ENCODE measurements around the gene TRIM29. TPM values are rescaled to one million over a fixed set of nuclear protein-coding genes. Genes with fewer than 3 reads are reported as not detected.
A peak's percentile ranks its signal among the peaks of the same experiment; 100 is the strongest.
"Not testable (repeated sequence)": the region's sequence is repeated elsewhere in the genome, so short reads cannot be mapped to it uniquely, and the experiment has no call there.

TRIM29 gene
- polyA plus RNA-seq, 1 donor, result 1.8 TPM

DNA sequence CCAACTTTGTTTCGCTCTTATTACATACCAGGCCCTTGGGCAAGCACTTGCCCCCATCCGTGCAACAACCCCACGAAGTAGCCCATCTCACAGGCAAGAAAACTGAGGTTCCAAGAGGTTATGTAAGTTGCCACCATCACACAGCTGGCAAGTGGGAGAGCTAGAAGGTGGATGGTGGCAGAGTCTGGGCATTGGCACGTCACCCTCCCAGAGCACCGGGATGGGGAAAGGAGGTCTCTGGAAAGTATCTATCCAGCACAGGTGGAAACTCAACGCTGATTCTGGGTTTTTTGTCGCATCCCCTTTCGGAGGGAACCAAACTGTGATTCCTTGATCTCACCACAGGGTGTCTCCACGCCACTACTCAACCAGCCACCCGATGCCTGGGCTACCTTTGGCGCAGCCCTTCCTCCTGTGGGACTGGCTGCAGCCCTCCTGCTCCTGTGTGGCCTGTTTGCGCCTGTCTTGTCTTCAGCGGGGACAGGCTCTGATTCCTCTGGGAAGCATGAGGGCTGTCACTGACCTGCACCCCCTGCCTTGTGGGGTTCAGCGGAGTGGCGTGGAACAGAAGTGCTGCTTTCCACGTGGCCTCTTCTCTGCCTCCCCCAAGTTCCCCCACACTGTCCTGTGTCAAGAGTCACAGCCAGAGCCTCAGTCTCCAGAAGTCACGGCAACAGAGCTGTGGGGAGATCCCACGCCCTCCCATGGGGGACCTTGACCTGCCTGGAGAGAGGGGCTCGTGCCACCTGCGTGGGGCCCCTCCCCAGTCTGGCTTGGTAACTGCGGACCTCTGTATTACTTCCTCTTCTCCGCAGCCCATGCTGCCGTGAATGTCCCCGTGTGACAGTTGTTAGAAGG is 34.4 kb upstream of the TRIM29 start:
- DNase-seq, result peak; percentile 68

DNA sequence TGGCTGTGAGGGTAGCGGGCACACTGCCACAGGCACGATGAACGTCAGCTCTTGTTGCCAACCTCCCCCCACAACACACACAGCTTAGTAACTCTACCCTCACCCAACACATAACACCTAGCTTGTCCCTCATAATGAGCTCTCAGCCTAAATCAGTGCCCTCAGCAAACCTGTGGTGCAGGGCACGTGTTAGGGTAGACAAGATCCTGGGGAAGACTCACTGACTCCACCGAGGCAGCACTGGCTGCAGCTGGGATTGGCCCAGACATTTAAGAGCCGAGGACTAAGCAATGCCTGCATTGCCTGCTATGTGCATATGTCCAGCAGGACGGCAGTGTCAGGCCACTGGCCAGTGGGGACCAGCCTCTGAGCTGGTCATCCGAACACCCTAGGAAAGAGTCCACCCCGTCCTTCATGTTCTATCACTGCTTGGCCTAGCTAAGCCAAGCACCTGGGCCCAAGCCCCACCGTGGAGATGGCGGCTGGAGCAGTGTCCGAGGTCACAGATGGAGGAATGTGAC is 32.9 kb upstream of the TRIM29 start:
- no peak for DNase-seq

DNA sequence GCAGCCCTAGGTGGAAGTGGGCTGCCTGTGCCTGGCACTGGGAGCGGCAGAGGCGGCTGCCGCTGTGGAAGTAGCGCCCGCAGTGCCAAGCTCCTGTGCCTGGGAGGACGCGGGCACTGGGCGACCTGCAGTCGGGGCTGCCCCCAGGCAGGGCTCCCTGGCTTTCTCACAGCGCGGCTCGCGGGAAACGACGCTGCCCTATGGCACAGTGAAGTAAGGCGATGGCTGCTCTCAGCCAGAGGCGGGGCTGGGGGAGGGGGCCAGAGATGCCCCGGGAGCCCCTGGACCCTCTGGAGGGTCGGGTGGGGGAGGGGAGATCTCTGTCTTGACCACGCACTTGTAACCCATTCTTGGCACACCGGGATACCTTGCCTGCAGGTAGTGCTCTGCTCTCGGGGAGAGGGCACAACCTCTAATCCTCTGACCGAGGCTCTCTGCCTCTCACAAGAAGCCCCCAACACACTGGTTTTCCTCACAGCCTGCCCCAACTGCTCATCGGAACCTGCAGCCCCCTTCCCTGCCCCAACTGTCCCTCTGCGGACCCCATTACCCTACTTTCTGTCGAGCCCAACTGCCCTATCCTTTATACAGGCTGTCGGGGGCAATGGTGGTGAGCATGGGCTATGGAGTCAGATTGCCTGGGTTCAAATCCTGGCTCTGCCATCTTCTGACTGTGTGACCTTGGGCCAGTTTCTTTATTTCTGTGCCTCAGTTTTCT is 32.2 kb upstream of the TRIM29 start:
- DNase-seq, result no peak

DNA sequence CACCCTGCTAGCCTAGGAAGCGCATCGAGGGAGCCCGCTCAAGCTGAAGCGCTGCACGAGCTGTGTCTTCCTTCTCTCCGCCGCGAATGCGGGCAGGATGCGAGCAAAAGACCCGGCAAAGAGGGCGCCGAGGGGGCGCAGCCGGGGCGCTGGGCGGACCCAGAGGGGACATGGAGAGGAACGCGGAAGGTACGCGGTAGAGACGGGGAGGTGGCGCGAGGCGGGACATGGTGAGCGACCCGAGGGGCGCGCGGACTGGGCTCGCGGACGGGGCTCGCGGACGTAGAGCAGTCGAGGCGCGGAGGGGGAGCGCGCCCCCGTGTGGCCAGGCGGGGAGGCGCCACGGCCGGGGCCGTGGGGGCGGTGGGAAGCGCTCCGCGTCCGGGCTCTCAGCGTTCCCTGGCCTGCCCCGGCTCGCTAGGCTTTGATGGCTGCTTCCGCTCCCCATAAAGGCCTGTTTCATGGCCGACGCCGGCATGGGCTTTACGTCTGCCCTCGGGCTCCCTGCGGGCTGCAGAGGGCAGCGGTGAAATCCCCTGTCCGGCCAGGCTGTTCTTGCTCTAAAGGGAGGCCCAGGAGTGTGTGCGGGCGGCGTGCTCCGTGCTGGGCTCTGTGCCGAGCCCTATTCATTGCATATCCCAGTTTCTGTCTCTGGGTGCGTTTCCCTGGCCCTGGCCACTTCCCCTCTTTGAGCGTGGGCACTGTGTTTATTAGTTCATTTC is 31.2 kb upstream of the TRIM29 start:
- peak; percentile 77 for DNase-seq

DNA sequence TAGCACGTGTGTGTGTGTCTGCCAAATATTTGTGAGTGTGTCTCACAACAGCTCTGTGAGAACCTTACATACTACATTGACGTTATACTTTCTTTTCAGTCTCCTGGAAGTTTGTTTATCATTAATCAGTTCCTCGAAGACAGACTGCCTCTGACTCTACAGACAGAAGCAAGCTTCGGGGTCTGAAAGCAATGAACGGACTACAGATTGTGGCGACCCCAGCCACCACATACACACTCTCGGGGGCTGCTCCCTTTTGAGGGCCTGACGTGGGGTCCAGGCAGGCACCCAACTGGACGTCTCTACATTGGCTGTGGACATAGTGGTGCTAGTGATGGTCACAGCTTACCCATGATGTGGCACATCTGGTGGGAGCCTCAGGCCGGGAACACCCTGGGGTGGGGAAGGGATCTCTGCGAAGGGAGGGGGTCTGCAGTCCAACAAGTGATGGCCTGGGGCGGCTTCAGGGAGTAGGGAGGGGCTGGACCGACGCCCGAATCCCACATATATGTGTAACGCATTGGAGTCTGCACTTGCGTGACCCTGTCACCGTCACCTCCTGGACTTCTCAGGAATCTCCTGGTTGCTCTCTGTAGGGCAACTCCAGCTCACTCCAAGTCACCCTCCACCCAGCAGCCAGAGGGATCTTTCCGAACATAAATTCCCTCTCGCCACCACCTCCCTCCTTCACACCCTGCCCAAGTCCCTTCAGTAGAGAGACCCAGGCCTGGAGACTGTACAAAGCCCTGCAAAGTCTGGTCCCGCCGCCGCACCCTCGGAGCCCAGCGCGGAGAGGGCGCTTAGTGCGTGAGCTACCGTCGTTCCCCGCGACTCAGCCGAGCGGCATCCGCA is 30.4 kb upstream of the TRIM29 start:
- no peak for DNase-seq

DNA sequence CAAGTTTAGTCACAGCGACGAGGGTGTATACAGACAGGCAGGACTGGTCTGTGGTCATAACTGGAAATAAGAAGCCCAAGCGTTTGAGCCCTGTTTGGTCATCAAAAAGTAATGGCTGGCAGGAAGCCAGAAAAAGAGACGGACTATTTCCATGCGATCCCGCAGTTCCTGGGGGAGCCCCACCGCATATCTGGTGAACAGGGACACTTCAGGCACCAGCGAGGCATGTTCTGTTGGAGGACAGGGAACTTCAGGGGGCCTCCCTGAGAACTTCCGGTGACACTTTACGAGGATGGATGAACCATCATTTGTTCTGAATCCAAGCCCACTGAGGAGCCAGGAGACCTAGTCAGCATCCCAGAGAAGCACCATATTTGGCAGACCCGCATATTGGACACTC is 29.7 kb upstream of the TRIM29 start:
- no peak for DNase-seq

DNA sequence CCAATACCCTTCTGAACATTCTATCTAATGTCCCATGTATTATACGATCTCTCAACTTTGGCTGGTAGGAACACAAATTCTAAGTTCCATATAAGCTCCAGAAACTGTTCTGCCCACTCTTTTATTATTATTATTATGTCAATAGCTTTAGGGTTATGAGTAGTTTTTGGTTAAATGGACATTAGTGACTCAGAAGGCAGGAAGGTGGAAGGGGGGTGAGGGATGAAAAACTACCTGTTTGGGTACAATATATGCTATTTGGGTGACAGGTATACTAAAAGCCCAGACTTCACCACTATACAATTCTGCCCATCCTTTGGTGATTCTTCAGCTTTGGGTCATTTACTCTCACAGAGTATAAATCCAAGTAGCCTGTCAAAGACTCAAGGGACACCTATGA is 22.5 kb upstream of the TRIM29 start:
- DNase-seq, result no peak

DNA sequence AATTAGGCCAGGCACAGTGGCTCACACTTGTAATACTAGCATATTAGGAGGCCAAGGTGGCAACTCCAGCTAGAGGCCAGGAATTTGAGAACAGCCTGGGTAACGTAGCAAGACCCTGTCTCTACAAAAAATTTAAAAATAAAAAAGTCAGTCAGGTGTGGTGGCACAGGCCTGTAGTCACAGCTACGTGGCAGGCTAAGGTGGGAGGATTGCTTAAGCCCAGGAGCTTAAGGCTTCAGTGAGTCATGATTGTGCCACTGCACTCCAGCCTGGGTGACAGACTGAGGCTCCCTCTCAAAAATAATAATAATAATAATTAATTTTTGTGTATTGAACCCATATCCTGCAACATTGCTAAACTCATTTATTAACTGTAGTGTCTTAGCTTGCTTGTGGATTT is 15.3 kb upstream of the TRIM29 start:
- DNase-seq, result no peak

DNA sequence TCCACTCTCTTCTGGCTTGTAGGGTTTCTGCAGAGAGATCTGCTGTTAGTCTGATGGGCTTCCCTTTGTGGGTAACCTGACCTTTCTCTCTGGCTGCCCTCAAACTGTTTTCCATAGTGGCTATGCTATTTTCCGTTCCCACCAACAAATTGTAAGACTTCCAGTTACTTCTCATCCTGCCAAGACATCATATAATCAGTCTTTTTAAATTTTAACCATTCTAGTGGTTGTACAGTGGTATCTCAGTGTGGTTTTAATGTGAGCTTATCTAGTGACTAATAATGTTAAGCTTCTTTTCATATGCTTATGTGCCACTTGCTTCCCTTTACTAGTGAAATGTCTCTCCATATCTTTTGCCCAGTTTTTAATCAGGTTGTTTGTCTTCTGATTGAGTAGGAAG is 13.6 kb upstream of the TRIM29 start:
- DNase-seq, result no peak

DNA sequence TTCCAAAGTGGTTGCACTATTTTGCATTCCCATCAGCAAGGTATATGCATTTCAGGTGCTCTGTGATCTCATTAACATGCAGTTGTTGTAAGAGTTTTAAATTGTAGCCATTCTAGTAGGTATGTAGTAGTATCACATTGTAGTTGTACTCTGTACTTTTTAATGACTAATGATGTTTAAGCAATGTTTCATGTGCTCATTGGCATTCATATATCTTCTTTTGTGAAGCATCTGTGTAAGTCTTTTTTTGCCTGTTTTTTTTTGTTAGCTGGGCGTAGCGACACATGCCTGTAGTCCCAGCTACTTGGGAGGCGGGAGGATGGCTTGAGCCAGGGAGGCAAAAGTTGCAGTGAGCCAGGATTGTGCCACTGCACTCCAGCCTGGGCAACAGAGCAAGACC is 11.3 kb upstream of the TRIM29 start:
- DNase-seq, result no peak

DNA sequence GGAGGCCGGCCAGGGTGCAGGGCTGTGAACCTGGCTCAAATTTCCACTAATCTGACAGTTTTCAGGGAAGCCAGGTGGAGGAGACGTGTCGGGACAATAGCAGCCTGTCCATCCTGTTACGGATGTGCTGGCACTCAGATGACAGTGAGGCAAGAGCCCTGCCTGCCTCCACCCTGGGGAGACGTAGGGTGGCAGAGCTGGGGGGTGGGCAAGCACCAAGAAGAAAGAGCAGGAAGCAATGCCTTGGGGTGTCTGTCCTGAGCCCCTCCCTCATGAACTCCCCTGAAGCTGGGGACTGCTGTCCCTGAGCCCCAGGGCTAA is 10.0 kb upstream of the TRIM29 start:
- no peak for DNase-seq

DNA sequence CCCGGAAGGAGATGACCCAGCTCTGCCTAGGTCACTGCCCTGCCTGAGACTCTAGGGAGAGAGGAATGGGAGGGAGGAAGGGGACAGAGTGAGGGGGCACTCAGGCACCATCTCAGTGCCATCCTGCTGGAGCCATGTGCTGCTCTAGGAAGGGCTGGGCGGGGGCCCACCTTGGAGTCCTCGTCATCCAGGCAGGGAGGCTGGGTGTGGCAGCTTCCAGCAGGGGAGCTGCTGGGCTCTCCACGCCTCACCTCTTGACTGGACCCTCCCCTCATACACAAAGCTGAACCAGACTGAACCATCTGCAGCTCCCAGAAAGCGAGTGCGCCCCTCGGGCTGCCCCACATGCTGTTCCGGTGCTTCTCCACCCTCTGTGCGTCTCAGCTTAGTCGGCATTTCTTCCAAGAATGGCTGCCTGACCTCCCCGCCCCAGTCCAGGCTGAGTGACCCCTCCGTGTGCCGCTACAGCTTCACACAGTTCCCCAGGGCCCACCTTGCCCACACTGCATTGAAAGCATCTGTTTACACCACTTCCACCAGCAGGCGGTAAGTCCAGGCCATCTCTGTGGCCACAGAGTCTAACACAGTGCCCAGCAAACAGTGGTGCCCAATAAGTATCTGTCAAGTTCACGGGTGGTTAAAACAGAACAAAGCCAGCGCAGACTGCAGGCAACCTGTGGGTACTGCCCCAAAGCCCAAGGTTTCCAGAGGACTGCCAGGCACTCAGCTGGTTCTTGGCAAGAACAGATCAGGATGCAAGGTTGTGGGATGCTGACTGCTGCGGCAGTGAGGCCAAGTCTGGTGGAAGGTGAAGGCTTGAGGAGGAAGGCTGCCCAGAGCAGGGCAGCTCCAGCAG is 9.4 kb upstream of the TRIM29 start:
- no peak for DNase-seq

DNA sequence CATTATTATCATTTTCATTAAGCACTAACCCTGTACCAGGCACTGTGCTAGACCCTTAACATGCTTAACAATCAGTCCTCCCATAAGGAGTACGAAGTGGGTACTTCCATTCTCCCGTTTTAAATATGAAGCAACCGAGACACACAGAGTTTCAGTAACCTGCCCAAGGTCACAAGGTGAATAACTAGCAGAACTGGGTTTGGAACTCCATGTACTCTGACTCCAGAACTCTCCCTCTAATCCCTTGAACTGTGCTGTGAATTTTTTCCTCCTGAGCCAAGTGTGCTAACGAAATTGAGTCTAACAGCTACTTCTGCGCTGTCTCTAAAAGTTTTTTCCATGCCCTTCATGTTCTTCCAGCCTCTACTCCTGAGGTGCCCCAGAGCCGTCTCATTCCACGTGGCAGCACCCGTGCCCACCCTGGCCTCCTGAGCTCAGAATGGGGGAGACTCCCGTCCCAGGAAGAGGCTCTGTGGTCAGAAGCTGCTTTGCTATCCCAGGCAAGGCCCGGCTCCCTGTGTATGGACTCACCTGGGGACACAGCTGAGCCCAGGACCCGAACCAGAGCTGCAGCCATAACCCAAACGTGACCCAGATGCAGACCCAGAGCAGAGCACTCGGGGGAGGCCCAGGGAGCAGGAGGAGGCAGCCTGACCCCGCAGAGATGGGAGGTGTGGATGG is 8.6 kb upstream of the TRIM29 start:
- no peak for DNase-seq

DNA sequence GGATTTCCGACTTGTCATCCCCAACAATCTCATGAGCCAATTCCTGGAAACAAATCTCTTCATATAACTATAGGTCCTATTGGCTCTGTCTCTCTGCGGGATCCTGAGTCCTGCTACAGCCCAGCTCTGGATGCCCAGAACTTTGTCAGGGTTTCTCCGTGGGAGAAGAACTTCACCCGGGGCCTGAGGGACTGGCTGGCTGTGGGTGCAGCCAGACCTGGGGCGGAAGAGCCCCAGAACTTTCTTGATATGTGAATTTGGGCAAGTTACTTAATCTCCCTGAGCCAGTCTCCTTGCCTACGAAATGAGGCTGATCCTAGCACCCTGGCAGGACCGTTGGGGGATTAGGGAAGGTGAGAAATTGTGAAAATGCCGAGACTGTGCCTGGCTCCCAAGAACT is 6.6 kb upstream of the TRIM29 start:
- DNase-seq, result no peak

DNA sequence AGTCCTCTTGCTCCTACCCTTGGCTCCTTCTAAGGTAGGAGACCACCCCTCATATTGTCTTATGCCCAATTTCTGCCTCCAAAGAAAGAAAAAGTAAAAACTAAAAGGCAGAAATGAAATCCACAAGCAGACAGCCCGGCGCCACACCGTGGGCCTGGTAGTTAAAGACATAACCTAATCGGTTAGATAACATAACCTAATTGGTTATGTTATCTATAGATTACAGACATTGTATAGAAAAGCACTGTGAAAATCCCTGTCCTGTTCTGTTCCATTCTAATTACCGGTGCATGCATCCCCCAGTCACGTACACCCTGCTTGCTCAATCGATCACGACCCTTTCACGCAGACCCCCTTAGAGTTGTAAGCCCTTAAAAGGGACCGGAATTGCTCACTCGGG is 5.6 kb upstream of the TRIM29 start:
- not testable (repeated sequence) for DNase-seq

DNA sequence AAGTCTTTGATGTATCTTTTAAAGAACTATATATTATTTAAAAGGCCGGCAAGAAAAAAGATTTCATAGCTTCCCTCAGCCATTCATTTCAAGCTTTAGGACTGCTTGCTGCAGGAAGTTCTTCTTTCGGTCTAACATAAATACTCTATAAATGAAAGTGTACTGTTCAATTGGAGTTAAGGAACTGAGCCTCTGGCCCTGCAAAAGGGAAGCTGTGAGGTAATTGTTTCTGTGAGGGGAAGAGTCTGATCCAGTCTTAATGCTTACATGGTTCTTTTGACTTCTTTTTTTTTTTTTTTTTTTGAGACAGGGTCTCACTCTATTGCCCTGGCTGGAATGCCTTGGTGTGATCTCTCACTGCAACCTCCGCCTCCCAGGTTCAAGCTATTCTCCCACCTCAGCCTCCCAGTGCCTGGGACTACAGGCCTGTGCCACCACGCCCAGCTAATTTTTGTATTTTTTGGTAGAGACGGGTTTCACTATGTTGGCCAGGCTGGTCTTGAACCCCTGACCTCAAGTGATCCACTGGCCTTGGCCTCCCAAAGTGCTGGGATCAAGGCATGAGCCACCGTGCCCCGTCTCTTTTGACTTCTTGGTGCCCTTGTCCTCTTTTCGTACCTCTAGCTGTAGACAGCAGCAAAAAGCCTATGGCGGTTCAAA is 4.7 kb upstream of the TRIM29 start:
- DNase-seq, result no peak

DNA sequence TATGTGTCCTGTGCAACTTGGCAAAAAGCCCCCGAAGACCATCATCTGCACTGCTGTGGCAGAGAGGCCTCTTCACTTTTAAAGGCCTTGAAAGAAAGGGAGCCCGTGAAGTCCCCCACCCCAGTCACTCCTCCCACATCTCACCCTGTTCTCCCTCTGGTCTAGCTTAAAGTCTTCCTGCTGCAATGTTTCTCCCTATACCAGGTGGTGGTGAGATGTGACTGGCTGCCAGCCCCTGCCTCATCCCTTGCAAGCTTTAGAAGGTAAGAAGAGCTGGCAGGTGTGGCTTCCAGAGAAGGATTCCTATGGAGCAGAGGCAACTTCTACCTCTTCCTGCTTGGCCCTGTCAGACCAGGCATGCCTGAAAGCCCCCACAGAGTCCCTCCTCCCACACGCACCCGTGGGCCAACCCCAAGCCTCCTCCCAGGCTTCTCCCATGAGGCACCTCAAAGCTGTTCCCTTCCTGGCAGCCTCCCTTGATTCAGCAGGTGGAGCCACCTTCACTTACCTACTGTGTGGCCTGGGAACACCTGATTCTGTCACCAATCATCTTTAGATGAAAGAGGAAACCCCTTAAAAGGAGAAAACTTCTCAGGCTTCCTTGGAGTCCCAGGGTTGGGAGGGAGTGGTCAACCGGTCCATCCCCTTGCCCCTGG is 4.0 kb upstream of the TRIM29 start:
- no peak for DNase-seq

DNA sequence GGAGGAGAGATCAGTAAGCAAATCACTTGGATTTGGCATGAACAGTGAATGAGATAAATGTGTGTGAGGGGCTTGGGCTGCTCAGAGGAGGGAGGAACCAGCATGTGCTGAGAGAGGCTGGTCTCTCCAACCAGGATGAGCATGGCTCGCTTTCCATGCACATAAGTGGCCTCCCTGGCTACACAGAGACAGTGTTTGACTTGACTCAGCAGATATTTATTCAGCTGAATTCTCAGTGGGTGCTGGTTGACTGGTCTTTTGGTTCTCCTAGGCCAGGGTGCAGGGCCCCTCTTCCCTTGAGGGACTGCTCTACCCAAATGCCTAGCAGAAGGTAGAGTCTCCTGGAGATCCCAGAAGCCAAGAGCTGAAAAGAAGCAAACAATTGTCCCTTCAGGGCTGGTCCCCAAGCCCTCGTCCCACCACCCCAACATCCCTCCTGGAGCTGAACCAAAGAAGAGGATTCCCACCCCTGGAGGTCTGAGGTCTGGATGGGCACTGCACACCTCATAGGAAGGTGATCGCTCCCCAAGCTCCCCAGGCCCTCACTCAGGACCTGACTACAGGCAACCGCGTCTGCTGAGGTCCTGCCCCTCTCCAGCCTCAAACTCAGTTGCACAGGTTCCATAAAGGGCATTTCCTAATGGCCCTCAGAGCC is 3.3 kb upstream of the TRIM29 start:
- no peak for DNase-seq

Measured in left kidney (tissue), 2 donors.